Activated CD4-positive, alpha-beta T cell treated with anti-CD3 and anti-CD28 coated beads for 48 hours (primary cell): ENCODE measurements around the gene NNMT.
"Not testable (repeated sequence)": the region's sequence is repeated elsewhere in the genome, so short reads cannot be mapped to it uniquely, and the experiment has no call there.

Experiments used
- DNase-seq: peaks from one replicate; pipeline ENCODE4 v3.0.0-alpha.2; 2020

NNMT gene

GRCh38 chr11:114314096-114314495 lies 17.9 kb downstream of the NNMT start:
- DNase-seq = no peak

- peak; percentile 11 for DNase-seq
Observed at GRCh38 chr11:114315749-114316368, 19.7 kb downstream of the NNMT start.

- no peak for DNase-seq
Observed at GRCh38 chr11:114316980-114317786, 21.0 kb downstream of the NNMT start.

- DNase-seq = no peak
Observed at GRCh38 chr11:114317787-114318137, 21.6 kb downstream of the NNMT start.

GRCh38 chr11:114318361-114318760 lies 22.2 kb downstream of the NNMT start:
- DNase-seq = no peak

GRCh38 chr11:114319716-114320328 lies 23.6 kb downstream of the NNMT start:
- no peak for DNase-seq

- DNase-seq = no peak
Observed at GRCh38 chr11:114321621-114322257, 25.5 kb downstream of the NNMT start.

- DNase-seq = no peak
Observed at GRCh38 chr11:114322934-114323333, 26.7 kb downstream of the NNMT start.

- DNase-seq = no peak
Observed at GRCh38 chr11:114326151-114326550, 30.0 kb downstream of the NNMT start.

- no peak for DNase-seq
Observed at GRCh38 chr11:114326776-114327175, 30.6 kb downstream of the NNMT start.

- DNase-seq = no peak
Observed at GRCh38 chr11:114330373-114330772, 34.2 kb downstream of the NNMT start.

- DNase-seq = peak; percentile 41
Observed at GRCh38 chr11:114340311-114341131, 44.3 kb downstream of the NNMT start.

- DNase-seq = not testable (repeated sequence)
Observed at GRCh38 chr11:114341667-114342066, 45.5 kb downstream of the NNMT start.

GRCh38 chr11:114342476-114342875 lies 46.3 kb downstream of the NNMT start:
- no peak for DNase-seq

GRCh38 chr11:114343020-114343419 lies 46.8 kb downstream of the NNMT start:
- no peak for DNase-seq

- no peak for DNase-seq
Observed at GRCh38 chr11:114343493-114343892, 47.3 kb downstream of the NNMT start.

GRCh38 chr11:114344494-114344893 lies 48.3 kb downstream of the NNMT start:
- DNase-seq = no peak

- DNase-seq = no peak
Observed at GRCh38 chr11:114345575-114346222, 49.5 kb downstream of the NNMT start.

GRCh38 chr11:114346709-114347141 lies 50.5 kb downstream of the NNMT start:
- DNase-seq = no peak

GRCh38 chr11:114348200-114349191 lies 52.3 kb downstream of the NNMT start:
- peak; percentile 42 for DNase-seq

- no peak for DNase-seq
Observed at GRCh38 chr11:114350022-114350421, 53.8 kb downstream of the NNMT start.
